NCI-H2171 treated with DMSO at 0.1 percent for 48 hours (cell line): ENCODE data around the gene SLC28A1.

Experiments
- DNase-seq: peaks from one replicate; lab custom pipeline; 2025; lab: John Stamatoyannopoulos, UW

The SLC28A1 gene

GRCh38 chr15:84942456-84942855 is 58.0 kb downstream of the SLC28A1 start:
- no peak for DNase-seq

- DNase-seq, result no peak
Measured at GRCh38 chr15:84944311-84944710, 59.8 kb downstream of the SLC28A1 start.

- DNase-seq, result no peak
Measured at GRCh38 chr15:84944861-84945260, 60.4 kb downstream of the SLC28A1 start.

DNA sequence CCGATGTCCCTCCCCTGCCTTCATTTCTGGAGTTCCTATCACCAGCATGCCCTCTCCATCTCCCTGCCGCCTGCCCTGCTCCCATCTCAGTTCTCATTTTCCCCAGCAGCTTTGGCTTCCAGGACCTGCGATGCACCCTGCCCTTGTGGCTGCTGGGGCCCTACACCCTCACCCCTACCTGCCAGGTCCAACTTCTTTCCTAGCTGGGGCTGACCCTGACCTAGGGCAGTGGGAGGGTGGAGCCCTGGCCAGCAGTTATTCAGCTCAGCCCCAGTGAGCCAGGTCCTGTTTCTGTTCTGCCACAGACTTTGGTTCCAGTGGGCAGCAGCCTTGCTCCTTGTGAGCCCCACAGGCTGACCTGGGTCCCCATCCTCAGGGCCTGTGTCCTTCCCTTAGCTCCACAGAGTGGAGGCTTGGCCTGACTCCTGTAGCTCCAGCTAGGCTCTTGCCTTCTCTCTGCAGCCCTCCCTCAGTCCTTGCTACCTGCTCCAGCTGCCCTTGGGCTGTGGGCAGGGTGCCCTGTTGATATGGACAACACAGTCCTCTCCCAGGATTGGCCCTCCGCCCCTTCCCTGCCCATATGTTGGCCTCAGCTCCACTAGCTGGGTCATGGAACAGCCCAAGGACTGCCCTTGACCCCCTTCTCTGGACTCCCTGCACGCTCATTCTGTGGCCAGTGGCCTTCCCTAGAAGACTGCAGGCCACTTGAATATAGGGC is 62.5 kb downstream of the SLC28A1 start:
- DNase-seq, result no peak

- DNase-seq, result no peak
Measured at GRCh38 chr15:84947947-84948830, 63.7 kb downstream of the SLC28A1 start.

DNA sequence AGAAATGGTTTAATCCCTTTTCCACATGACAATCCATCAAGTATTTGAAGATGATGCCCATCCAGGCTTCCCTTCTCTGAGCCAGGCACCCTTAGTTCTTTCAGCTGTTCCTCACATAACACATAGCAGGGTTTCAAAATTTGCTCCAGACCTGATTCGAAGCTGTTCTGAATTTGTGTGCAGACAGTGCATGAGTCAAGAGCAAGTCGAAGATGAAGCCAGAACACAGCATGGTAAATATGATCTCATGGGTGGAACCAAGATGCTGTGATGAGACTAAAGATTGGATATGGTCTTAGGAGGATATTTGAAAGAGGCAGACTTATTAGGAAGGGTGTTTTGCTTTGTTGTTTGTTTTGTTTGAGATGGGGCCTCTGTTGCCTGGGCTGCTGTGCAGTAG is 64.6 kb downstream of the SLC28A1 start:
- no peak for DNase-seq

DNA sequence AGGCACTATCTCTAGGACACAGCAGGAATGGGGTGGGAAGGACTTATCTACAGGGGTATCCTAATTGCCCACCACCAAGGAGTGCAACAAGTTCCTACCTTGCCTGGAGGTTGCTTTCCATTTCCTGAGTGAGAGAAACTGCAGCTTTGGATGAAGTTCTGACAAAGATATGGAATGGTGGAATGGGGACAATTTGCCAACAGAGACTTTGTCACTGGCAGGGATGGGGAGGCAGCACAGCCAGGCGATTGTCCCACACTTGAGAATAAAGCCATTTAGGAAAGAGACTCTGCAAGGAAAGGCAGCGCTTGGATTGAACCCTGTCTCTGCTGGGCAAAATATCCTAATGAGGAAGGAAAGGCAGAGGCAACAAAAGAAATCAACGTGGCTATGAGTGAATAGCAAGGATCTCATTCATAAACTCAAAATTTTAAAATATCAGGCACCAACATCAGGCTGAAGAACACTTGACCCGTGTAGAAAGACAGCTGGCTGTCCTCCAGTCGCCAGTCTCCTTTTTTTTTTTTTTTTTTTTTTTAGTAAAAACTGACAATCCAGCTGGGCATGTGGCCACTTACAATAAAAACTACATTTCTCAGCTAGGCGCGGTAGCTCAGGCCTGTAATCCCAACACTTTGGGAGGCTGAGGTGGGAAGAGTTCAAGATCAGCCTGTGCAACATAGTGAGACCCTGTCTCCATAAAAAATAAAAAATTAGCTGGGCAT is 65.5 kb downstream of the SLC28A1 start:
- no peak for DNase-seq

- DNase-seq, result no peak
Measured at GRCh38 chr15:84950570-84951111, 66.2 kb downstream of the SLC28A1 start.

GRCh38 chr15:84951736-84952135 is 67.3 kb downstream of the SLC28A1 start:
- DNase-seq, result no peak

DNA sequence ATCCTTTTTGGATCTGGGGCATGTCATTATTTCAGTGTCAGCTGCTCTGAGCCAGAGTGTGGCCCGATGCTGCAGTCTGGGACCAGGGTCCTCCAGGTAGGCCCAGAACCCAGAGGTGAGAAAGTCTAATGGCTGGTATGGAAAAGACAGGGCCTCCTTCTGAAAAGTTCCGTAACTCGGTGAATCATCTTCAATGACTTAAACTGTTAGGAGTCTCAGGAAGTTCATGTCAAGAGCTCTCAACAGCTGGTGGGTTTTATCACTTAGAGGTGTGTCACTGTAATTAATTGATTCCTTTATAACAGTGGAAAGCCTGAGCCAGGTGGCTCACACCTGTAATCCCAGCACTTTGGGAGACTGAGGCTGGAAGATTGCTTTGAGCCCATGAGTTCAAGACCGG is 68.7 kb downstream of the SLC28A1 start:
- DNase-seq, result no peak

- no peak for DNase-seq
Measured at GRCh38 chr15:84953726-84954125, 69.3 kb downstream of the SLC28A1 start.

GRCh38 chr15:84955089-84955848 is 70.8 kb downstream of the SLC28A1 start:
- DNase-seq, result peak; percentile 43

DNA sequence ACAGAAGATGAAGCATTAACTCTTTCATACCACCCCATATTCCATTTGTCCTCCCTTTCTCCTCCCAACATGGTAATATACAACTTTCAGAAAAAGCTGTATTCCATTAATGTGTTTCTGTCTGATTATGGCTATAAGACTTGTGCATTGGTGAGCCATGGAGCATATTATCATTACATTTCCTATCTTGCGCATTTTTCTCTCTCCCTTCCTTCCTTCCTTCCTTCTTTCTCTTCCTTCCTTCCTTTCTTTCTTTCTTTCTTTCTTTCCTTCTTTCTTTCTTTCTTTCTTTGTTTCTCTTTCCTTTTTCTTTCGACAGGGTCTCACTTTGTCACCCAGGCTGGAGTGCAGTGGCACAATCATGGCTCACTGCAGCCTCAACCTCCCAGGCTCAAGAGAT is 71.7 kb downstream of the SLC28A1 start:
- DNase-seq, result no peak

GRCh38 chr15:84960391-84961113 is 76.1 kb downstream of the SLC28A1 start:
- no peak for DNase-seq

GRCh38 chr15:84961114-84961452 is 76.6 kb downstream of the SLC28A1 start:
- DNase-seq, result no peak

- no peak for DNase-seq
Measured at GRCh38 chr15:84961707-84962106, 77.2 kb downstream of the SLC28A1 start.

GRCh38 chr15:84962955-84963354 is 78.5 kb downstream of the SLC28A1 start:
- no peak for DNase-seq

DNA sequence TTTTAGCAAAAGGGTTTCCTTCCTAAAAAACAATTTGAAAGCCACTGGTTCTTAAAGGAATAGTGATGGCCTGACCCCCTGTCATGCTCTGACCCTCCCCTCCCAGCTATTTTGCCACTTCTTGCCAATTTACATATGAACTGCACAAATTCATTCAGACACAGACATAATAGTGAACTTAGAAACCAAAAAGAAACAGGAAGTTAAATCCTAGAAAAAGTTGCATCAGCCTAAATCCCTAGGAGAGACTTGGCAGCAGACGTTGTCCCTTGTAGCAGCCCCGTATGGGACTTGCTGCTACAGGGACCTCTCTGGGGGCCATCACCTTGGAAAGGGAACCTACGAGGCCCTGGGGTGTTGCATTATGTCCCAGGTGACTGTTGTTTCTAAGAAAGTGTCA is 82.9 kb downstream of the SLC28A1 start:
- DNase-seq, result no peak

GRCh38 chr15:84968301-84968700 is 83.8 kb downstream of the SLC28A1 start:
- DNase-seq, result no peak

- no peak for DNase-seq
Measured at GRCh38 chr15:84969257-84969656, 84.8 kb downstream of the SLC28A1 start.

DNA sequence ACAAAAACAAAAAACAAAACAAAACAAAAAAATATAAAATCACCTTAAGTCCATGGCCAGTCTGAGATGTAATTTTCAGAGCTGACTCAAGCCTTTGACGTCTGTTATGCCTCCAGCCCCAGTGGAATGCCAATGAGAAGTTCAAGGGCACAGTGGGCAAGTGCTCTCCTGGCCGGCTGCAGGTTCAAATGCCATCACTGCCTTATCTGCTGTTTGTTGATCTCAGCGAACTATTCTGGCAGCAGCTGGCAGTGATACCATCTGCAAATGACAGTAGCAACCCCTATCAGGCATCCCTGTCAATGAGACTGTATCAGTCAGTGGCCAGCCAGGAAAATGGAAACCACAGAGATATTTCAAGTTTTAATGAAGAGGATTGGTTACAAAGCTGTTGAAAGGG is 86.4 kb downstream of the SLC28A1 start:
- DNase-seq, result no peak
